SIG-M5 treated with dmso at 0.1 percent for 504 hours (cell line): ENCODE measurements around the gene SAMD14.

Source experiments
- DNase-seq: peaks from one replicate; lab custom pipeline; 2025; ENCODE audit not compliant: unreplicated experiment; lab: John Stamatoyannopoulos, UW

Gene SAMD14

GRCh38 chr17:50148226-50149090, 18.5 kb upstream of the SAMD14 start:
- peak; percentile 98 for DNase-seq

GRCh38 chr17:50147841-50148225, 17.9 kb upstream of the SAMD14 start:
- DNase-seq: no peak

DNA sequence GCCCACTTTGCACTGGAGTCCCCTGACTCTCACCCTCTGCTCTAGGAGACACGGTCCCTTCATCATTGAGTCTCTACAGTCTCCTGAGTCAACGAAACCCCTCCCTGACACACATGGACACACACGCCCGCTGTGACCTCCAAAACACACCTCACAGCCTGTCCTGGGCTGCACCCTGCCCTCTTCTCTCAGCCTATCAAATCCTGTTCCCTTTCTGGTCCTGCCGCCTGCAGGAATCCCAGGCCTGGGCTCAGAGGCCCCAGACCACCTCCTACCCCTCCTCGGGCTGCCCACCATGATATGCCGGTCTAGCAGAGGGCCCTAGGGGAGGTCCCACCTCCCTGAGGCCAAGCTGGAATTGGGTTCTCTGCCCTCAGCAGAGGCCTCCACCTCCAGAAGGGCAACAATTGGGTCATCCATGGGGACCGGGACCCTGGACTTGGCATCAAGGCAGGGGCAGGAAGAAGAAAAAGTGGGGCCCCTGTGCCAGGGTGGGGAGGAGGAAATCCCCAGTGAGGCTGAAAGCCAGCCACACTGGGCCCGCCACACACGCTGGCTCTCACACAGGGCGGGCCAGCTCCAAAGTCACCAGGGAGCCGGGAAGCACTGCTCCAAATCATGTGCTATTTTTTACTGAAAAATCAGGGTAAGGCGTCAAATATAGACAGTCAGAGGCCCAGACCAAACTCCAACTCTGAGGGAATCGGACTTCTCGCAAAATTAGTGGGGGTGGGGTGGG, 17.1 kb upstream of the SAMD14 start:
- no peak for DNase-seq

DNA sequence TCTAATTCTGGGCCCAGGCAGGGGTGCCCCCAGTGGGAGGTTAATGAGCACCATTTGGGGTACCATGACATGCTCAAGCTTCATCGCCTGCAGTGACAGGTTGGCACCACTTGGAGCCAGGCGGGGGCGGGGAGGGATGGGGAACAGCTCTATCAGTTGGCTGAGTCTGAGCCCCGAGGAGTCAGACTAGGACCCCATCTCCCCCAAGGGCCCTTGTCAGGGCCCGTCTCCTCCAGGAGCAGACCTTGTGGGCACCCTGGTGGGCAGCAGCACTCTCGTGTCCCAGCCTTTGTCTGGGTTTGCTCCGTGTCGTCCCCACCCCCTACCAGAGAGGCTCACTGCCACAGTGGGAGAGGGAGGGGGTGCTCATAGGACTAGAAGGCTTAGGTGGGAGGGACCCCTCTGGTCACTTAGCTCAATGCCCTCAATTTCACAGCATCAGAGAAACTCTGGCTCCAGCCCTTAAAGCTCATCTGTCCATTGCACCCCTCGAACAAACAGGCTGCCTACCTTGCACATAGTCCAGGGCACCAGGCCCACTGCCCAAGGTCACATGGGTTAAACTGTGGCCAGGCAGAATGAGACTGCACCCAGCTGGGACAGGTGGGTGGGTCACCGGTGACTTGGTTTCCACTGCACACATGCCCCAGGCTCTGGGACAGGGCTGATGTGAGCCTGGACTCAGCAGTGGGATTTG, 16.4 kb upstream of the SAMD14 start:
- DNase-seq: no peak

- no peak for DNase-seq
Measured at GRCh38 chr17:50145532-50146229, 15.7 kb upstream of the SAMD14 start.

DNA sequence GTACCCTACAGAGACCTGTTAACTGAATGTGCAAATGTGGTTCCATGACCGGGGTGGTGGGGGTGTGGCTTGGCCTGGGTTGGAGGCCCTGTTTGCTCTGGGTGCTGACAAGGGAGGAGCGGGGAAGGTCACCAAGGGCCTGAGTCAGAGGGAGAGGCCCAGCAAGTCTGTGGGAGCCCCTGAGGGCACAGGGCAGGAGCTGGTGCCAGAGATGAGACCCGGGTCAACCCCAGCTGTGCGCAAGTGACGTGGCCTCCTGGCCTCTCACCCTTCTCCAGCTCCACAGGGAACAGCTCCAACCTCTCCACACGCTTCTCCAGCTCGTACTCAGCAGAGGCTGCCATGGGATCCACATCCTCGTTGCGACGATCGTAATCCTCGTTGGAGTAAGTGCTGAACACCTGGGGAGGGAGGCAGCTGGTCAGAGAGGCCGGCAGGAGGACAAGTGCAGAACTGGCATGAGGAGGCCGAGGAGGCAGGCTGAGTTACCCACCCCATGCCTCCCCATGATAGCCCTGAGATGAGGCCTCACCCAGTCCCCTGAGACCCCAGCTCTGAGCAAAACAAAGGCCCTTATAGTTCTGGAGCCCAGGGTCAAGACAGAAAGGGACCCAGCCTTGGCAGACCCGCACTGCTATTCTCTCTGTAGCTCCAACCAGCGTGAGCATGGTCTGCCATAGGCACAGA, 15.0 kb upstream of the SAMD14 start:
- no peak for DNase-seq

DNA sequence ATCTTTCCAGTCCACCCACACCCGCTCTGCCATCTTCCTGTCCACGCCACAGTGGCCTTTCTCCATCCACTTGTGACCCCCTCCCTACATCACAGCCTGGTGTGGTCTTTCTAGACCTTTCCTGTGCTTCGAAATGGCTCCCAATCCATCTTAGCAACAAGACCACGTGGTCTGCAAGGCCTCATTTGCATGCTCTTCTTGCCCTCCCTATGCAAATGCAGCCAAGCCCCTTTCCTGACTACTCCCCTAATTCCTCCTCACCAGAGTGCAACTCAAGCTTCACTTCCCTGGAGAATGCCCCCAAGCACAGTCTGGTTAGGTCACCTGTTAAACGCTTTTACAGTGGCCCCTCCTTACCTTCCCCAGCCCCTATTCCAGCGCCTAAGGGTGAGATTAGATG, 14.4 kb upstream of the SAMD14 start:
- DNase-seq: no peak

DNA sequence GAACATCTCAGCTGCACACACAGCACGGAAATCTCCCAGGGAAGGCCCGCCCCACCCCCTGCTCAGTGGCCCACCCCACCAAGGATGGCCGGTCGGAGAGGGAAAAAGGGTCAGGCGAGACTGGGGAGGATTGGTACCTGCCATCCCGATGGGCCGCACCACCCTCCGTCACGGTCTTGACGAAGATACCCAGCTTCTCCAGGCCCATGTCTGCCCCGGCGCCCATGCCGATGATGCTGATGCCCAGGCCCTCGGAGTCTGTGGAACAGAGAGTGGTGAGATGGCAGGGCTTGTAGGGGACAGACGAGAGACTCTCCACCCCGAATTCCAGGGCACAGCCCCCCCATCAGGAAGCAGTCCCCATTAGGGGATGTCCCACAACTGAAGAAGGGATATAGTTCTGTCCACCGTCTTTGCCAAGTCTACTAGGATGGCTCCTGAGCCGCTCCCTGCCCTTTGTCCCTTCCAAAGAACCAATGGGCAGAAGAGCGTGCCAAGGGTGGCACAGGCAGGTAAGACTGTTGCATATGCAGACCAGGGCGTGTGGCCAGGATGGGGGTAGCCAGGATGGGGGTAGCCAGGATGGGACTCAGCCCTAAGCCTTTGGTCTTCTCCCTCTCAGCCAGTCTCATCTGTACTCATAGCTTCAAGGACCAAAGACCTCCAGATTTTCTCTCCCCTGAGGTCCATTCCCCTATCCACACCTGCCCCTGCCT, 13.7 kb upstream of the SAMD14 start:
- no peak for DNase-seq

DNA sequence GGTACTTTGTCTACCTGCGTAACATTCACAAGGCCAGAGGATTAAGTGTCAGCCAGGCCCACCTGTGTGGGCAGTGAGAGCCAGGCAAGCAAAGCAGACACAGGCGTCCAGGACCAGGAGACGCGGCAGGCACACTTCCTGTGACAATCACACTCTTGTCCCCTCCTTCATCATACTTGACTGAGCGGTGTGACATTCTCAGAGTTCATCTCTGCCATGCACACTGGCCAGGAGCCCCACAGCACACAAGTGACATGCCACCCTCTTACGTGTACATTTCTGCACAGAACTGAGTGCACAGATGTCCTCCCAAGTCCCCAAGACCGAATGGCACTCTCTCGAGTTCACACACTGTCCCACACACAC, 11.8 kb upstream of the SAMD14 start:
- DNase-seq: no peak

DNA sequence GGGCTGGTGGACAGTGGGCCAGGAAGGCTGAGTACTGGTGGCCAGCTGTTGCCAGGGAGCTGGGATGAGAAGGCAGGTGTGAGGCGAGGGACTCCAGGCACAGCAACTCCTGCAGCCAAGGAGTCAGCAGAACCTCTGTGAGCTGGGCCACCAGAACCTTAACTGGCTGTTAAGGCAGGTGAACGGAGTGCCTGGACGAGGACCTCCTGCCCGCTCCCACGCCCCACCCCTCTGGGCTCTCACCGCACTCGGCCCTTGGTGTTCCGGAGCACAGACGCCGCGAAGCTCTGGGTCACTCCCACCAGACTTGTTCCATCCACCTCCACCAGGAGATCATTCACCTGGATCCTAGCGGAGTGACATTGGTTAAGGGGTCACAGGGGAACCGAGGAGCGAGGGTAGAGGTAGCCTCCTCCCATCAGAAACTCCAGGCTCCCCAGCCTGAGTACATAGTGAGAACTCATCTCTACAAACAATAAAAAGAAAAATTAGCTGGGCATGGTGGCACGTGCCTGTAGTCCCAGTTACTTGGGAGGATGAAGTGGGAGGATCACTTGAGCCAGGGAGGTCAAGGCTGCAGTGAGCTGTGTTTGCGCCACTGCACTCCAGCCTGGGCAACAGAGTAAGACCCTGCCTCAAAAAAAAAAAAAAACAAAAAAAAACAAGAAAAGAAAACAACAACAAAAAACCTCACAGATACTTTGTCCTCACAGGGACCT, 11.2 kb upstream of the SAMD14 start:
- no peak for DNase-seq

- DNase-seq: peak; percentile 78
Measured at GRCh38 chr17:50139950-50140885, 10.3 kb upstream of the SAMD14 start.

GRCh38 chr17:50139185-50139783, 9.3 kb upstream of the SAMD14 start:
- DNase-seq: no peak

DNA sequence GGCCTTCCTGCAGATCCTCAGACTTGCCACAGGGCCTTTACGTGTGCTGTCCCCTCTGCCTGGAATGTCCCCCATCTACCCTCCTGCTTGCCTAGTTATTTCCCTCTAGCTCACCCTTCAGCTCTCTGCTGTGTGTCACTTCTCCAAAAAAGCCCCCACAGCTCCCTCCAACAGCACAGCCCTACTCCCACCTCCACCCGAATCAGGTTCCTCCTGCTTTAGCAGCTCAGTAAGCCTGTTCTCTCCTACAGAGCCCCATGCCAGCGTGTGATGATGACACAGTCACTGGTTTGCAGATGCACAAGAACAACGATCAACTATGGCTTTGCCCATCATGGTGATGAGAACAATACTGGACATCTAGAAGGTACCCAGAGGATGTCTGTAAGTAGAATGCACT, 7.1 kb upstream of the SAMD14 start:
- no peak for DNase-seq

DNA sequence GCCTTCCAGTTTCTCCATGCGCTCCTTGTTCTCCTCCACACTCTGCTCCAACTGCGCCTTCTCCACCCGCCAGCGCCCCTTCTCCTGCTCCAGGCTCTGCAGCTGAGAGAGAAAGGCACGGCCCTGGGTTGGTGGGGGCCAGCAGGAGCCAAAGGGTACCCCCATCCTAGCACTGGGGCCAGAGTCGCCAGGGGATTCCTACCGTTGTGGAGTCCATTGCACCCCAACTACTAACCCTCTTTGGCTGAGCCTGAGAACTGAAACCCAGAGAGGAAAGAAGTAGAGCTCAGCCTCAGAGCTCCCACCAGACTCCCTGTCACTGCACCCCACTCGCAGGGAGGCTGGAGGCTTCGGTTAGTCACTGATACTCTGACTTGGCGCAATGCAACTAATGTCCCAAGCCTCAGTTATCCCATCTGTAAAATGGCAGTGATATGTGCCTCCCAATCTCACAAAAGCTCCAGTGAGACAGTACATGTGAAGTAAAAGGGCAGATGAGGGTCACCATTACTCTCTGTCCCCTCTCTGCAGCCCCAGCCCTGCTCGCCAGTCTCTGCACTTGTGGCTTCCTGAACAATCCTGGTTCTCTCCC, 6.2 kb upstream of the SAMD14 start:
- DNase-seq: no peak

- DNase-seq: no peak
Measured at GRCh38 chr17:50135316-50136095, 5.5 kb upstream of the SAMD14 start.

GRCh38 chr17:50134206-50135110, 4.5 kb upstream of the SAMD14 start:
- no peak for DNase-seq
